MM.1S (cell line): ENCODE results near the gene RALGDS.
"Not testable (repeated sequence)": the region's sequence is repeated elsewhere in the genome, so short reads cannot be mapped to it uniquely, and the experiment has no call there.

Source experiments
- DNase-seq: peaks from one replicate; pipeline ENCODE4 v3.0.0-alpha.2; 2015
- H2AFZ ChIP-seq: fragments of 300-600 bp; sonication (generic); 2 replicates; pipeline ENCODE4 v1.6.0; 2016; ENCODE audit warnings: antibody characterized with exemption, low read length
- H3F3A ChIP-seq: fragments of 300-600 bp; sonication (generic); 2 replicates; pipeline ENCODE4 v1.6.1; 2016; ENCODE audit warnings: mild to moderate bottlenecking, antibody characterized with exemption, low read length, moderate library complexity, mixed read lengths; ENCODE audit not compliant: insufficient read depth
- H3K27ac ChIP-seq: fragments of 300-600 bp; sonication (generic); 2 replicates; pipeline ENCODE4 v1.5.1; 2016; ENCODE audit warnings: mild to moderate bottlenecking, low read length
- H3K27me3 ChIP-seq: fragments of 300-600 bp; sonication (generic); replicated peaks from 2 replicates; pipeline ENCODE4 v1.6.0; 2016; ENCODE audit warnings: low read length; ENCODE audit not compliant: insufficient read depth
- H3K36me3 ChIP-seq: fragments of 300-600 bp; sonication (generic); replicated peaks from 2 replicates; pipeline ENCODE4 v1.6.1; 2016; ENCODE audit warnings: mild to moderate bottlenecking, low read length, mixed read lengths; ENCODE audit not compliant: insufficient read depth
- H3K4me1 ChIP-seq: fragments of 300-600 bp; sonication (generic); 2 replicates; pipeline ENCODE4 v1.6.1; 2016; ENCODE audit warnings: low read length, mixed read lengths
- H3K4me2 ChIP-seq: fragments of 300-600 bp; sonication (generic); 2 replicates; pipeline ENCODE4 v1.6.0; 2016; ENCODE audit warnings: low read depth, low read length
- H3K4me3 ChIP-seq: fragments of 300-600 bp; sonication (generic); 2 replicates; pipeline ENCODE4 v1.5.1; 2016; ENCODE audit warnings: low read length, mixed read lengths
- H3K79me2 ChIP-seq: fragments of 300-600 bp; sonication (generic); 2 replicates; pipeline ENCODE4 v1.6.1; 2016; ENCODE audit warnings: mixed run types, low read length, mixed read lengths
- H3K9ac ChIP-seq: fragments of 300-600 bp; sonication (generic); 2 replicates; pipeline ENCODE4 v1.6.1; 2016; ENCODE audit warnings: low read length, mixed read lengths
- H3K9me2 ChIP-seq: fragments of 300-600 bp; sonication (generic); replicated peaks from 2 replicates; pipeline ENCODE4 v1.6.1; 2016; ENCODE audit warnings: mild to moderate bottlenecking, low read length, mixed read lengths; ENCODE audit not compliant: insufficient read depth
- H3K9me3 ChIP-seq: fragments of 300-600 bp; sonication (generic); replicated peaks from 2 replicates; pipeline ENCODE4 v1.6.1; 2016; ENCODE audit warnings: mild to moderate bottlenecking, low read length, mixed read lengths; ENCODE audit not compliant: insufficient read depth
- H4K20me1 ChIP-seq: fragments of 300-600 bp; sonication (generic); 2 replicates; pipeline ENCODE4 v1.6.1; 2016; ENCODE audit warnings: mild to moderate bottlenecking, low read length, moderate library complexity, mixed read lengths; ENCODE audit not compliant: insufficient read depth
- EZH2 ChIP-seq: fragments of 300-600 bp; sonication (generic); optimal IDR thresholded peaks from 2 replicates; pipeline ENCODE3; 2017; ENCODE audit warnings: low read depth, mild to moderate bottlenecking, antibody characterized with exemption, low read length, mixed read lengths
- EZH2phosphoT487 ChIP-seq: fragments of 300-600 bp; sonication (generic); IDR thresholded peaks from 2 replicates; pipeline ENCODE4 v1.6.1; 2018; ENCODE audit warnings: antibody characterized with exemption, low read length
- TF ChIP-seq, protein P1 (sequence below): fragments of 300-600 bp; sonication (generic); IDR thresholded peaks from 2 replicates; pipeline ENCODE4 v1.5.1; 2016; ENCODE audit warnings: antibody characterized with exemption, low read length, mixed read lengths

Gene RALGDS

DNA sequence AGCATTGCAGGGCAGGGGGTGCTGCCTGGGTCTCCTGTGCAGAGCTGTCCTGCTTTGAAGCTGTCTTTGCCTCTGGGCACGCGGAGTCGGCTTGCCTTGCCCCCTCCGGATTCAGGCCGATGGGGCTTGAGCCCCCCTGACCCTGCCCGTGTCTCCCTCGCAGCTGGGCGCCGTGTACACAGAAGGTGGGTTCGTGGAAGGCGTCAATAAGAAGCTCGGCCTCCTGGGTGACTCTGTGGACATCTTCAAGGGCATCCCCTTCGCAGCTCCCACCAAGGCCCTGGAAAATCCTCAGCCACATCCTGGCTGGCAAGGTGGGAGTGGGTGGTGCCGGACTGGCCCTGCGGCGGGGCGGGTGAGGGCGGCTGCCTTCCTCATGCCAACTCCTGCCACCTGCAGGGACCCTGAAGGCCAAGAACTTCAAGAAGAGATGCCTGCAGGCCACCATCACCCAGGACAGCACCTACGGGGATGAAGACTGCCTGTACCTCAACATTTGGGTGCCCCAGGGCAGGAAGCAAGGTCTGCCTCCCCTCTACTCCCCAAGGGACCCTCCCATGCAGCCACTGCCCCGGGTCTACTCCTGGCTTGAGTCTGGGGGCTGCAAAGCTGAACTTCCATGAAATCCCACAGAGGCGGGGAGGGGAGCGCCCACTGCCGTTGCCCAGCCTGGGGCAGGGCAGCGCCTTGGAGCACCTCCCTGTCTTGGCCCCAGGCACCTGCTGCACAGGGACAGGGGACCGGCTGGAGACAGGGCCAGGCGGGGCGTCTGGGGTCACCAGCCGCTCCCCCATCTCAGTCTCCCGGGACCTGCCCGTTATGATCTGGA, 56.6 kb downstream of the RALGDS start:
- H3K4me3 ChIP-seq: no peak overlapping the region
- no peak overlapping the region for H3K9ac ChIP-seq
- no peaks in the 10 kb centered on the region for H3K79me2 ChIP-seq
- H3K27me3 ChIP-seq: 0 out of 2 replicates have a peak, but pooled peaks cover 10% of the 10 kb centered on the region
- TF ChIP-seq, protein P1, sequence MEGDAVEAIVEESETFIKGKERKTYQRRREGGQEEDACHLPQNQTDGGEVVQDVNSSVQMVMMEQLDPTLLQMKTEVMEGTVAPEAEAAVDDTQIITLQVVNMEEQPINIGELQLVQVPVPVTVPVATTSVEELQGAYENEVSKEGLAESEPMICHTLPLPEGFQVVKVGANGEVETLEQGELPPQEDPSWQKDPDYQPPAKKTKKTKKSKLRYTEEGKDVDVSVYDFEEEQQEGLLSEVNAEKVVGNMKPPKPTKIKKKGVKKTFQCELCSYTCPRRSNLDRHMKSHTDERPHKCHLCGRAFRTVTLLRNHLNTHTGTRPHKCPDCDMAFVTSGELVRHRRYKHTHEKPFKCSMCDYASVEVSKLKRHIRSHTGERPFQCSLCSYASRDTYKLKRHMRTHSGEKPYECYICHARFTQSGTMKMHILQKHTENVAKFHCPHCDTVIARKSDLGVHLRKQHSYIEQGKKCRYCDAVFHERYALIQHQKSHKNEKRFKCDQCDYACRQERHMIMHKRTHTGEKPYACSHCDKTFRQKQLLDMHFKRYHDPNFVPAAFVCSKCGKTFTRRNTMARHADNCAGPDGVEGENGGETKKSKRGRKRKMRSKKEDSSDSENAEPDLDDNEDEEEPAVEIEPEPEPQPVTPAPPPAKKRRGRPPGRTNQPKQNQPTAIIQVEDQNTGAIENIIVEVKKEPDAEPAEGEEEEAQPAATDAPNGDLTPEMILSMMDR: no peak
- no peak for TF ChIP-seq EZH2phosphoT487
- TF ChIP-seq EZH2: no peak
- H3F3A ChIP-seq: peaks cover 3% of the 10 kb centered on the region; the same call in 1 of the 2 replicates
- no peak overlapping the region for H2AFZ ChIP-seq
- H3K4me2 ChIP-seq: no peak overlapping the region
- H3K27ac ChIP-seq: no peak overlapping the region
- H3K9me2 ChIP-seq: no peaks in the 10 kb centered on the region
- no peaks in the 10 kb centered on the region for H3K36me3 ChIP-seq
- H3K4me1 ChIP-seq: 0 out of 2 replicates have a peak, but pooled peaks cover 9% of the 10 kb centered on the region
- no peaks in the 10 kb centered on the region for H4K20me1 ChIP-seq
- H3K9me3 ChIP-seq: no peaks in the 10 kb centered on the region
- no peak for DNase-seq

DNA sequence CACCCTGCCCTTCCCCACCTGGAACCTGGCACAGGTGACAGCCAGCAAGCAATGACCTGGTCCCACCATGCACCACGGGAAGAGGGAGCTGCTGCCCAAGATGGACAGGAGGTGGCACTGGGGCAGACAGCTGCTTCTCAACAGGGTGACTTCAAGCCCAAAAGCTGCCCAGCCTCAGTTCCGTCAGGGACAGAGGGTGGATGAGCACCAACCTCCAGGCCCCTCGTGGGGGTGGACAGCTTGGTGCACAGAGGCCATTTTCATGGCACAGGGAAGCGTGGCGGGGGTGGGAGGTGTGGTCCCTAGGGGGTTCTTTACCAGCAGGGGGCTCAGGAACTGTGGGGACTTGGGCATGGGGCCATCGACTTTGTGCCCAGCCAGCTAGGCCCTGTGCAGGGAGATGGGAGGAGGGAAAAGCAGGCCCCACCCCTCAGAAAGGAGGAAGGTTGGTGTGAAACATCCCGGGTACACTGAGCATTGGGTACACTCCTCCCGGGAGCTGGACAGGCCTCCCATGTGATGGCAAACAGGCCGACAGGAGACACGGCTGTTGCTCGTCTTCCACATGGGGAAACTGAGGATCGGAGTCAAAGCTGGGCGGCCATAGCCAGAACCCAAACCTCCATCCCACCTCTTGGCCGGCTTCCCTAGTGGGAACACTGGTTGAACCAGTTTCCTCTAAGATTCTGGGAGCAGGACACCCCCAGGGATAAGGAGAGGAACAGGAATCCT, 57.4 kb downstream of the RALGDS start:
- Histone ChIP-seq H3K4me1 (peaks cover 14% of the 10 kb centered on the region; the same call in 1 of the 2 replicates), H3K4me2 (no peak overlapping the region), H3K9me3 (no peaks in the 10 kb centered on the region), H2AFZ (no peak overlapping the region), H3K79me2 (no peaks in the 10 kb centered on the region), H3K9me2 (no peaks in the 10 kb centered on the region), H3K4me3 (no peak overlapping the region), H3K27me3 (0 out of 2 replicates have a peak, but pooled peaks cover 10% of the 10 kb centered on the region), H3K36me3 (no peaks in the 10 kb centered on the region), H3F3A (peaks cover 3% of the 10 kb centered on the region; the same call in 1 of the 2 replicates), H4K20me1 (no peaks in the 10 kb centered on the region), H3K27ac (no peak overlapping the region), H3K9ac (no peak overlapping the region)
- no peak for TF ChIP-seq EZH2
- TF ChIP-seq, protein P1: no peak
- TF ChIP-seq EZH2phosphoT487: no peak
- no peak for DNase-seq

DNA sequence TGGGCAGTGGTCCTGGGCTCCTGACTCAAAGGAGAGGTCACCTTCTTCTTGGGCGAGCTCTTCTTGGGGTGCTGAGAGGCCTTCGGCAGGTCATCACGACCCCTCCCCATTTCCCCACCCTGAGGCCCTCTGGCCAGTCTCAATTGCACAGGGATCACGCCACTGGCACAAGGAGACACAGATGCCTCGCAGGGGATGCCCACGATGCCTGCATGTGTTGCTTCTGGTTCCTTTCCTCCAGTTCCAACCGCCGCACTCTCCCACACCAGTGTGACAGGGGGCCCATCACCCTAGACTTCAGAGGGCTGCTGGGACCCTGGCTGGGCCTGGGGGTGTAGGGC, 57.9 kb downstream of the RALGDS start:
- Histone ChIP-seq H3K4me1 (peaks cover 20% of the 10 kb centered on the region), H3K4me2 (no peak overlapping the region), H3K27me3 (0 out of 2 replicates have a peak, but pooled peaks cover 10% of the 10 kb centered on the region), H4K20me1 (no peaks in the 10 kb centered on the region), H3K9me3 (no peaks in the 10 kb centered on the region), H3K27ac (no peak overlapping the region), H3F3A (peaks cover 3% of the 10 kb centered on the region; the same call in 1 of the 2 replicates), H3K9ac (no peak overlapping the region), H2AFZ (no peak overlapping the region), H3K79me2 (no peaks in the 10 kb centered on the region), H3K36me3 (no peaks in the 10 kb centered on the region), H3K4me3 (no peak overlapping the region), H3K9me2 (no peaks in the 10 kb centered on the region)
- TF ChIP-seq, protein P1: no peak
- TF ChIP-seq EZH2phosphoT487 (no peak), EZH2 (no peak)
- DNase-seq: no peak

DNA sequence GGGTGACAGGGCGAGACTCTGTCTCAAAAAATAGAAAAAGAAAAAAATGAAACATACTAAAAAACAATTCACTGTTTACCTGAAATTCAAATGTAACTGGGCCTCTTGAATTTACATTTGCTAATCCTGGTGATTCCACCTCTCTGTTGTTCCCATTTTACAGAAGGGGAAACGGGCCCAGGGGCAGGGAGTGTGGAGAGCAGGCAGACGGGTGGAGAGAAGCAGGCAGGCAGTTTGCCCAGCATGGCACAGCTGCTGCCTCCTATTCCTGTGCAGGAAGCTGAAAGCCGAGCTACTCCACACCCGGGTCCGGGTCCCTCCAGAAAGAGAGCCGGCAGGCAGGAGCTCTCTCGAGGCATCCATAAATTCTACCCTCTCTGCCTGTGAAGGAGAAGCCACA, 58.5 kb downstream of the RALGDS start:
- not testable (repeated sequence) for H3K79me2 ChIP-seq, H3K27me3 ChIP-seq, H3K9ac ChIP-seq, H3K4me2 ChIP-seq, H3F3A ChIP-seq, DNase-seq, H3K4me3 ChIP-seq, H2AFZ ChIP-seq, H3K9me3 ChIP-seq, H3K36me3 ChIP-seq, H3K27ac ChIP-seq, H4K20me1 ChIP-seq, H3K9me2 ChIP-seq
- H3K4me1 ChIP-seq: peaks cover 21% of the 10 kb centered on the region

DNA sequence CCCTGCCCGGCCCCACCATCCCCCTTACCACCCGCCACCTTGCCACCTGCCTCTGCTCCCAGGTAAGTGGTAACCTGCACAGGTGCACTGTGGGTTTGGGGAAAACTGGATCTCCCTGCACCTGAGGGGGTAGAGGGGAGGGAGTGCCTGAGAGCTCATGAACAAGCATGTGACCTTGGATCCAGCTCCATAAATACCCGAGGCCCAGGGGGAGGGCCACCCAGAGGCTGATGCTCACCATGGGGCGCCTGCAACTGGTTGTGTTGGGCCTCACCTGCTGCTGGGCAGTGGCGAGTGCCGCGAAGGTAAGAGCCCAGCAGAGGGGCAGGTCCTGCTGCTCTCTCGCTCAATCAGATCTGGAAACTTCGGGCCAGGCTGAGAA, 59.3 kb downstream of the RALGDS start, which contains the start of gene CEL:
CEL (plus strand) TSS at position 218 of the 382 bp plus-strand sequence; CDS start at position 240, 22 bp downstream.
- not testable (repeated sequence) for H3K4me3 ChIP-seq, H3K36me3 ChIP-seq, H3K79me2 ChIP-seq, H4K20me1 ChIP-seq, H3K9me3 ChIP-seq, H3K9me2 ChIP-seq, H3K9ac ChIP-seq, H3K27me3 ChIP-seq, H3F3A ChIP-seq, H2AFZ ChIP-seq, DNase-seq
- Histone ChIP-seq H3K4me1 (peaks cover 21% of the 10 kb centered on the region), H3K27ac (peak within 1 kb of the TSS; percentile 52; the same call in 1 of the 2 replicates), H3K4me2 (peak within 1 kb of the TSS; percentile 21; the same call in 1 of the 2 replicates)
